IPS DF 6.9 (cell line): Measurements from ENCODE around the gene KCND3.

Experiments used
- DNase-seq: peaks from one replicate; pipeline ENCODE4 v3.0.0-alpha.2; 2013; ENCODE audit warnings: low read depth, low spot score
- H3K27ac ChIP-seq: one replicate; pipeline ENCODE4 v1.5.1; 2013; ENCODE audit warnings: low read length, control low read depth
- H3K27me3 ChIP-seq: 2 replicates; pipeline ENCODE4 v1.6.1; 2013; ENCODE audit warnings: mild to moderate bottlenecking, low read length; ENCODE audit not compliant: control insufficient read depth, insufficient read depth
- H3K36me3 ChIP-seq: 2 replicates; pipeline ENCODE4 v1.6.1; 2013; ENCODE audit warnings: low read length; ENCODE audit not compliant: control insufficient read depth, insufficient read depth
- H3K4me1 ChIP-seq: 2 replicates; pipeline ENCODE4 v1.6.1; 2013; ENCODE audit warnings: low read length; ENCODE audit not compliant: control insufficient read depth, insufficient read depth
- H3K4me3 ChIP-seq: 2 replicates; pipeline ENCODE4 v1.5.1; 2013; ENCODE audit warnings: mild to moderate bottlenecking, low read length
- H3K9me3 ChIP-seq: 2 replicates; pipeline ENCODE4 v1.6.1; 2013; ENCODE audit warnings: low read length, inconsistent platforms; ENCODE audit not compliant: control insufficient read depth, insufficient read depth
- WGBS: extraction: QIAGEN DNeasy Blood & Tissue Kit; methylation state at CpG from one replicate; pipeline ENCODE4 v1.1.7; 2013; ENCODE audit warnings: mixed read lengths, missing lambda C conversion rate; ENCODE audit not compliant: insufficient read length, insufficient coverage; 5-methylcytosine and 5-hydroxymethylcytosine counted together

KCND3 gene

DNA sequence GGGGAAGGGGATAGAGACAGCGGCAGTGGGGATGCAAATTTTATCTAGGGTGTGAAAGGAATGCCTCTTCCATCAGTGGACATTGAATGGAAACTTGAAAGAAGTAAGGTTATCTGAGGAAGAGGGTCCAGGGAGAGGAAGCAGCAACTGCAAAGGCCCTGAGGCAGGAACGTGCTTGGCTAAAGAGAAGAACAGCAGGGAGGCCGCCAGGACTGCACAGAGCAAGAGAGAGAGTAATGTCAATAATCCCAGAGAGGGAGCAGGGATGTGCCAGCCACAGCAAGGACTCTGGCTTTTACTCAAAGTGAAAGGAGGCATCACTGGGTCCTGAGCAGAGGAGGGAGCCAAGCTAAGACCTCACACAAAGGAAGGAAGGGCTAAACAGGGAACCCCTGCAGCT, 50.9 kb downstream of the KCND3 start:
- no peak for DNase-seq
- Histone ChIP-seq H3K4me1 (peaks cover 4% of the 10 kb centered on the region), H3K27ac (no peak overlapping the region), H3K36me3 (no peaks in the 10 kb centered on the region), H3K27me3 (no peaks in the 10 kb centered on the region), H3K9me3 (no peaks in the 10 kb centered on the region; the same call in 1 of the 2 replicates), H3K4me3 (no peak overlapping the region)
- no CpG with 5 or more reads among the region's 3 CpGs for WGBS

GRCh38 chr1:111938123-111938522, 51.3 kb downstream of the KCND3 start:
- no peak for DNase-seq
- H3K36me3 ChIP-seq = no peaks in the 10 kb centered on the region
- H3K4me3 ChIP-seq = no peak overlapping the region
- no peak overlapping the region for H3K27ac ChIP-seq
- no peaks in the 10 kb centered on the region; the same call in 1 of the 2 replicates for H3K9me3 ChIP-seq
- H3K4me1 ChIP-seq = peaks cover 4% of the 10 kb centered on the region
- no peaks in the 10 kb centered on the region for H3K27me3 ChIP-seq
- WGBS = no CpG with 5 or more reads among the region's 1 CpG

DNA sequence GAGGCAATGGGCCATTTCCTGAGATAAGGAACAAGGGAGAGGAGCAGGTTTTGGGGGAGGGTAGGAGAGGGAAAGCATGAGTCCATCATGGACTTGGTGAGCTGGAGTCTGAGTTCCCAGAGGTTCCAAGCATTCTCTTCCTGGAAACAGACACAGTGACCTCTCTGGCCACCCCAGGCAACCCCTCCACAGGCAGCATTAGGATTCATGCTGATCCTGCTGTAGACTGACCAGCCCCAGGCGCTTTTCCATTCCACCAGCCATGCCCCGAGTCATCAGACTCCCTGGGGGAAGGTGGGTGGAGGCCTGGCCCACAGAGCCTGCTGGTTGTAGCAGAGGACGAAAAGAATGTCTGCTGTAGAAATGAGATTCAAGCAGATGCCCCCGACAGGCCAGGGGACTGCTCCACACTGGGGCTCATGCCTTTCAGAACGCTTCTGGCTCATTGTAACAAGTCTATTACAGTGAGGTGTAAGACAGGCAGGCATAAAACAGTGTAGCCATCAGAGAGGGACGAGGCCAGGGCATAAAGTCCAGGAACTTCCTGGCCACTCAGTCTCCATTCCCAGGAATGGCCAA, 52.2 kb downstream of the KCND3 start:
- no peaks in the 10 kb centered on the region; the same call in 1 of the 2 replicates for H3K9me3 ChIP-seq
- no peak for DNase-seq
- no peak overlapping the region for H3K4me3 ChIP-seq
- H3K27ac ChIP-seq = no peak overlapping the region
- no peaks in the 10 kb centered on the region for H3K27me3 ChIP-seq
- no CpG with 5 or more reads among the region's 6 CpGs for WGBS
- no peaks in the 10 kb centered on the region for H3K36me3 ChIP-seq
- H3K4me1 ChIP-seq = peaks cover 4% of the 10 kb centered on the region

DNA sequence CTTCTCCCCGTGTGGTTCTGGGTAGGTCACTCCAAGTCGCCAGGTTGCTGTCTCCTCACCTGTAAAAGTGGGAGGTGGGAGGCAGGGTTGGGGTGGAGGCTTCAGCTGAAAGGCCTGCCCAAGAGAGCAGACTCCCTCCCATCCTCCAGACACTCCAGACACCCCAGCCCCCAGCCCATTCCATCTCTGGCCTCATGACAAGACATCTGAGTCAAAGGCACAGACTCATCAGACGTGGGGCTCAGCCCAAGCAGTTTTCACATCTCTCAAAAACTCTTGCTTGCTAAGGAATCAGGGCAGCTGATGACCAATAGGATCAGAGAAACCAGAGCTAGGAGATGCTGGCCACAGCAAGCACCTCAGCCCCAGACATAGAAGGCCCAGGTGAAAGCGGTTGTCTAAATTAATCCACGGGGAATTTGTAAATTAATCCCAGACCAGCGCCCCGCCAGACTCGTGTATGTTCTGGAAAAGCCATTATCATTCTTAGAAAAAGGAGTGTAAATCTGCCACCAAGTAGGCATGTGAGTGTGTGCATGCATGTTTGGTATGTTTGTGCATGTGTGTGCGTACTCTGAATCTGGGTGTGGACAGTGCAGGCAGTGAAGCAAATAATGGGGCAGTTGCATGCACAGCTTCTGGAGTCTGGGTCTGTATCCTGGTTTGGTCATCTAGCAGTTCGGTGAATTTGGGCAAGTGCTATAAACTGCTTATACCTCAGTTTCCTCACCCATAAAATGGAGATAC, 55.2 kb downstream of the KCND3 start:
- no peaks in the 10 kb centered on the region; the same call in 1 of the 2 replicates for H3K9me3 ChIP-seq
- no peak for DNase-seq
- no CpG with 5 or more reads among the region's 10 CpGs for WGBS
- H3K27me3 ChIP-seq = no peaks in the 10 kb centered on the region
- H3K4me1 ChIP-seq = peaks cover 4% of the 10 kb centered on the region
- no peak overlapping the region for H3K27ac ChIP-seq
- no peak overlapping the region for H3K4me3 ChIP-seq
- no peaks in the 10 kb centered on the region for H3K36me3 ChIP-seq

- H3K4me1 ChIP-seq = no peaks in the 10 kb centered on the region
- no peak for DNase-seq
- no CpG with 5 or more reads among the region's 3 CpGs for WGBS
- no peak overlapping the region for H3K4me3 ChIP-seq
- no peaks in the 10 kb centered on the region for H3K36me3 ChIP-seq
- no peaks in the 10 kb centered on the region for H3K9me3 ChIP-seq
- H3K27me3 ChIP-seq = no peaks in the 10 kb centered on the region
- no peak overlapping the region for H3K27ac ChIP-seq
Observed at GRCh38 chr1:111930356-111930755, 59.1 kb downstream of the KCND3 start.

DNA sequence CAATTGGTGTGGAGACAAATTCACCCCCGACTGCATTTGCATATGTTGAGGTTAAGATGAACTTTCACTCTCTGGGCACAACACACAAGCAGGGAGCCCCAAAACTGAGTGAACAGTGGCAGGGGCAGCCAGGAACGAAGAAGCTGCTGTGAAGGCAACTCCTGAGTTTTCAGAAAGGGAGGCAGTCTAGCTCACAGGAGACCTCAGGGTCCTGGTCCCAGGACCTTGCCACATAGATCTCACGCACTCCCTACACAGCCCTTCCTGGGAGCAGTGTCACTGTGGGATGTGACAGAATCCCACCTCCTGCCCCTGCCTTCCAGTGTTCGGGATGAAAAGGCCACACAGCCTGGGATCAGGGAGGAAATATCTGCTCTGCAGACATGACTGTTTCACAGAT, 60.9 kb downstream of the KCND3 start:
- no CpG with 5 or more reads among the region's 4 CpGs for WGBS
- H3K4me3 ChIP-seq = no peak overlapping the region
- no peaks in the 10 kb centered on the region for H3K27me3 ChIP-seq
- H3K9me3 ChIP-seq = no peaks in the 10 kb centered on the region
- no peak overlapping the region for H3K27ac ChIP-seq
- H3K36me3 ChIP-seq = no peaks in the 10 kb centered on the region
- no peaks in the 10 kb centered on the region for H3K4me1 ChIP-seq
- no peak for DNase-seq

GRCh38 chr1:111927652-111928051, 61.8 kb downstream of the KCND3 start:
- Histone ChIP-seq H3K4me3 (no peak overlapping the region), H3K9me3 (no peaks in the 10 kb centered on the region), H3K36me3 (no peaks in the 10 kb centered on the region), H3K27ac (no peak overlapping the region), H3K4me1 (no peaks in the 10 kb centered on the region), H3K27me3 (no peaks in the 10 kb centered on the region)
- DNase-seq = no peak
- WGBS = no CpG with 5 or more reads among the region's 2 CpGs

- no peak for DNase-seq
- H3K27me3 ChIP-seq = no peaks in the 10 kb centered on the region
- WGBS = no CpG with 5 or more reads among the region's 2 CpGs
- H3K4me1 ChIP-seq = no peaks in the 10 kb centered on the region
- no peaks in the 10 kb centered on the region for H3K9me3 ChIP-seq
- H3K36me3 ChIP-seq = no peaks in the 10 kb centered on the region
- H3K4me3 ChIP-seq = no peak overlapping the region
- no peak overlapping the region for H3K27ac ChIP-seq
Observed at GRCh38 chr1:111924786-111925185, 64.7 kb downstream of the KCND3 start.

GRCh38 chr1:111923766-111924165, 65.7 kb downstream of the KCND3 start:
- Histone ChIP-seq H3K4me1 (no peaks in the 10 kb centered on the region), H3K9me3 (no peaks in the 10 kb centered on the region), H3K36me3 (no peaks in the 10 kb centered on the region), H3K27ac (no peak overlapping the region), H3K27me3 (no peaks in the 10 kb centered on the region), H3K4me3 (no peak overlapping the region)
- no peak for DNase-seq
- WGBS = no CpG with 5 or more reads among the region's 5 CpGs

- DNase-seq = no peak
- Histone ChIP-seq H3K4me3 (no peak overlapping the region), H3K27ac (no peak overlapping the region), H3K27me3 (no peaks in the 10 kb centered on the region), H3K36me3 (no peaks in the 10 kb centered on the region), H3K9me3 (no peaks in the 10 kb centered on the region), H3K4me1 (no peaks in the 10 kb centered on the region)
- no CpG with 5 or more reads among the region's 6 CpGs for WGBS
Observed at GRCh38 chr1:111921948-111922347, 67.5 kb downstream of the KCND3 start.
